ENCODE data around the gene UBXN1. TPM values are rescaled to one million over a fixed set of nuclear protein-coding genes. Genes with fewer than 3 reads are reported as not detected.

The UBXN1 gene
- total RNA-seq, 3 donors from 2014 or later: 204 to 248 (median 239) TPM

GRCh38 chr11:62645946-62646824 is 32.7 kb downstream of the UBXN1 start, which contains the start of gene GANAB:
GANAB (minus strand) TSS chr11:62646613; CDS start chr11:62646599, 14 bp downstream.
- Histone ChIP-seq H3K27me3 (no peaks in the 10 kb centered on the region), H3K27ac (peak within 1 kb of the TSS; percentile 89 to 95), H3K36me3 (peaks cover 5% of the 10 kb centered on the region), H3K4me3 (peak within 1 kb of the TSS; percentile 85 to 96 (median 96)), H3K9me3 (no peaks in the 10 kb centered on the region), H3K4me1 (peaks cover 5 to 10% of the 10 kb centered on the region in 2 donors)
- TF ChIP-seq, protein P1, sequence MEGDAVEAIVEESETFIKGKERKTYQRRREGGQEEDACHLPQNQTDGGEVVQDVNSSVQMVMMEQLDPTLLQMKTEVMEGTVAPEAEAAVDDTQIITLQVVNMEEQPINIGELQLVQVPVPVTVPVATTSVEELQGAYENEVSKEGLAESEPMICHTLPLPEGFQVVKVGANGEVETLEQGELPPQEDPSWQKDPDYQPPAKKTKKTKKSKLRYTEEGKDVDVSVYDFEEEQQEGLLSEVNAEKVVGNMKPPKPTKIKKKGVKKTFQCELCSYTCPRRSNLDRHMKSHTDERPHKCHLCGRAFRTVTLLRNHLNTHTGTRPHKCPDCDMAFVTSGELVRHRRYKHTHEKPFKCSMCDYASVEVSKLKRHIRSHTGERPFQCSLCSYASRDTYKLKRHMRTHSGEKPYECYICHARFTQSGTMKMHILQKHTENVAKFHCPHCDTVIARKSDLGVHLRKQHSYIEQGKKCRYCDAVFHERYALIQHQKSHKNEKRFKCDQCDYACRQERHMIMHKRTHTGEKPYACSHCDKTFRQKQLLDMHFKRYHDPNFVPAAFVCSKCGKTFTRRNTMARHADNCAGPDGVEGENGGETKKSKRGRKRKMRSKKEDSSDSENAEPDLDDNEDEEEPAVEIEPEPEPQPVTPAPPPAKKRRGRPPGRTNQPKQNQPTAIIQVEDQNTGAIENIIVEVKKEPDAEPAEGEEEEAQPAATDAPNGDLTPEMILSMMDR (IDR thresholded peaks at IDR 0.05): peak in 1 of 3 donors; percentile 22
- TF ChIP-seq POLR2AphosphoS5 (IDR thresholded peaks at IDR 0.05) (peak; percentile 78 to 92 (median 79)), POLR2A (IDR thresholded peaks at IDR 0.05) (peak; percentile 75)
- DNase-seq (ENCODE audit: low spot score in 2 of 2): peak; percentile 100
- intact Hi-C loops (cut with DNase I; ENCODE audit: low total_unique reads): no loop called here

GRCh38 chr11:62645671-62645945 is 33.3 kb downstream of the UBXN1 start:
- H3K27ac ChIP-seq: peak overlapping the region; percentile 89 to 95
- H3K27me3 ChIP-seq: no peaks in the 10 kb centered on the region
- DNase-seq (ENCODE audit: low spot score in 2 of 2): no peak
- peak overlapping the region; percentile 85 to 96 (median 96) for H3K4me3 ChIP-seq
- intact Hi-C loops (cut with DNase I; ENCODE audit: low total_unique reads): no loop called here
- peaks cover 5% of the 10 kb centered on the region for H3K36me3 ChIP-seq
- no peaks in the 10 kb centered on the region for H3K9me3 ChIP-seq
- H3K4me1 ChIP-seq: peaks cover 5 to 10% of the 10 kb centered on the region in 2 donors
- TF ChIP-seq, protein P1 (IDR thresholded peaks at IDR 0.05): no peak
- TF ChIP-seq POLR2AphosphoS5 (IDR thresholded peaks at IDR 0.05): no peak
- TF ChIP-seq POLR2A (IDR thresholded peaks at IDR 0.05): no peak

GRCh38 chr11:62644220-62644619 is 34.7 kb downstream of the UBXN1 start:
- no peak overlapping the region for H3K4me3 ChIP-seq
- H3K27me3 ChIP-seq: no peaks in the 10 kb centered on the region
- intact Hi-C loops (cut with DNase I; ENCODE audit: low total_unique reads): no loop called here
- peaks cover 5% of the 10 kb centered on the region for H3K36me3 ChIP-seq
- H3K27ac ChIP-seq: no peak overlapping the region
- DNase-seq (ENCODE audit: low spot score in 2 of 2): no peak
- H3K9me3 ChIP-seq: no peaks in the 10 kb centered on the region
- peaks cover 5 to 10% of the 10 kb centered on the region in 2 donors for H3K4me1 ChIP-seq
- no peak for TF ChIP-seq POLR2A (IDR thresholded peaks at IDR 0.05)
- no peak for TF ChIP-seq POLR2AphosphoS5 (IDR thresholded peaks at IDR 0.05)
- TF ChIP-seq, protein P1 (IDR thresholded peaks at IDR 0.05): no peak

- Histone ChIP-seq H3K36me3 (no peaks in the 10 kb centered on the region), H3K27ac (no peak overlapping the region), H3K4me3 (no peak overlapping the region)
Measured at GRCh38 chr11:62632492-62632891, 46.4 kb downstream of the UBXN1 start.

GRCh38 chr11:62627713-62628112 is 51.2 kb downstream of the UBXN1 start:
- DNase-seq (ENCODE audit: low spot score in 2 of 2): no peak
- Histone ChIP-seq H3K4me1 (no peaks in the 10 kb centered on the region), H3K9me3 (no peaks in the 10 kb centered on the region), H3K36me3 (peaks cover 9% of the 10 kb centered on the region), H3K4me3 (no peak overlapping the region), H3K27me3 (no peaks in the 10 kb centered on the region), H3K27ac (no peak overlapping the region)
- intact Hi-C loops (cut with DNase I; ENCODE audit: low total_unique reads): no loop called here
- TF ChIP-seq POLR2A (IDR thresholded peaks at IDR 0.05): no peak
- no peak for TF ChIP-seq POLR2AphosphoS5 (IDR thresholded peaks at IDR 0.05)
- TF ChIP-seq, protein P1 (IDR thresholded peaks at IDR 0.05): no peak

More at GRCh38 chr11:62632492-62632891, 46.4 kb downstream of the UBXN1 start:
- no peak for DNase-seq (ENCODE audit: low spot score in 2 of 2)
- TF ChIP-seq POLR2A (IDR thresholded peaks at IDR 0.05) (no peak), POLR2AphosphoS5 (IDR thresholded peaks at IDR 0.05) (no peak)
- TF ChIP-seq, protein P1 (IDR thresholded peaks at IDR 0.05): no peak
- Histone ChIP-seq H3K4me1 (no peaks in the 10 kb centered on the region), H3K9me3 (no peaks in the 10 kb centered on the region), H3K27me3 (no peaks in the 10 kb centered on the region)
- intact Hi-C loops (cut with DNase I; ENCODE audit: low total_unique reads): no loop called here

Data from breast epithelium (tissue), 4 donors.